SK-N-SH treated with all-trans-retinoic acid at 6 μM for 48 hours (cell line): ENCODE data around the gene DOCK9.

Experiments
- ATAC-seq: fragments of 200-7000 bp; cut with Tn5 transposase; 3 replicates; pipeline ENCODE4 v1.9.1; 2020; ENCODE audit warnings: mild to moderate bottlenecking, moderate library complexity
- ARNTL ChIP-seq: fragments of 450-650 bp; formaldehyde crosslinking; IDR thresholded peaks from 2 replicates; pipeline ENCODE4 v1.5.0; 2020; ENCODE audit warnings: low read depth, mild to moderate bottlenecking, moderate library complexity, borderline replicate concordance
- BACH2 ChIP-seq: fragments of 250-450 bp; sonication (Bioruptor Pico); IDR thresholded peaks from 2 replicates; pipeline ENCODE4 v1.9.0; 2021; ENCODE audit warnings: mild to moderate bottlenecking, borderline replicate concordance
- CSDC2 ChIP-seq: fragments of 250-450 bp; sonication (Bioruptor Pico); IDR thresholded peaks from 2 replicates; pipeline ENCODE4 v1.5.0; 2020; ENCODE audit warnings: mild to moderate bottlenecking, moderate library complexity
- ESRRG ChIP-seq: fragments of 250-450 bp; sonication (Bioruptor Pico); IDR thresholded peaks from 2 replicates; pipeline ENCODE4 v1.6.1; 2021; ENCODE audit warnings: mild to moderate bottlenecking
- GLIS3 ChIP-seq: fragments of 250-450 bp; sonication (Bioruptor Pico); IDR thresholded peaks from 2 replicates; pipeline ENCODE4 v1.5.0; 2020; ENCODE audit warnings: mild to moderate bottlenecking, moderate library complexity
- ISL1 ChIP-seq: fragments of 250-450 bp; sonication (Bioruptor Pico); IDR thresholded peaks from 2 replicates; pipeline ENCODE4 v2.1.2; 2022; ENCODE audit warnings: mild to moderate bottlenecking, moderate library complexity
- OSR1 ChIP-seq: fragments of 250-450 bp; sonication (Bioruptor Pico); IDR thresholded peaks from 2 replicates; pipeline ENCODE4 v1.8.0; 2022; ENCODE audit warnings: moderate library complexity, mild to moderate bottlenecking, inconsistent platforms
- PPARA ChIP-seq: fragments of 250-450 bp; sonication (Bioruptor Pico); IDR thresholded peaks from 2 replicates; pipeline ENCODE4 v1.5.0; 2020; ENCODE audit warnings: mild to moderate bottlenecking, borderline replicate concordance
- RARB ChIP-seq: fragments of 250-450 bp; sonication (Bioruptor Pico); IDR thresholded peaks from 2 replicates; pipeline ENCODE4 v1.8.0; 2021; ENCODE audit warnings: mild to moderate bottlenecking, moderate library complexity
- SNAI2 ChIP-seq: fragments of 250-450 bp; sonication (Bioruptor Pico); IDR thresholded peaks from 2 replicates; pipeline ENCODE4 v1.5.0; 2020; ENCODE audit warnings: mild to moderate bottlenecking, moderate library complexity
- TCF4 ChIP-seq: fragments of 250-450 bp; sonication (Bioruptor Pico); IDR thresholded peaks from 2 replicates; pipeline ENCODE4 v1.8.0; 2021; ENCODE audit warnings: mild to moderate bottlenecking, moderate library complexity, borderline replicate concordance
- TOX ChIP-seq: fragments of 250-450 bp; sonication (Bioruptor Pico); IDR thresholded peaks from 2 replicates; pipeline ENCODE4 v1.8.0; 2021; ENCODE audit warnings: mild to moderate bottlenecking, moderate library complexity, borderline replicate concordance
- ZC3H10 ChIP-seq: fragments of 250-450 bp; sonication (Bioruptor Pico); IDR thresholded peaks from 2 replicates; pipeline ENCODE4 v1.5.1; 2021; ENCODE audit warnings: mild to moderate bottlenecking, moderate library complexity
- ZFP3 ChIP-seq: fragments of 250-450 bp; sonication (Bioruptor Pico); IDR thresholded peaks from 2 replicates; pipeline ENCODE4 v1.5.0; 2020; ENCODE audit warnings: mild to moderate bottlenecking, moderate library complexity
- ZFP30 ChIP-seq: fragments of 450-650 bp; formaldehyde crosslinking; IDR thresholded peaks from 2 replicates; pipeline ENCODE4 v1.5.0; 2022; ENCODE audit warnings: mild to moderate bottlenecking, moderate library complexity
- ZNF565 ChIP-seq: fragments of 450-650 bp; formaldehyde crosslinking; conservative IDR thresholded peaks from 2 replicates; pipeline ENCODE4 v1.5.0; 2020; ENCODE audit warnings: low read depth, mild to moderate bottlenecking, moderate library complexity
- ZNF70 ChIP-seq: fragments of 450-650 bp; formaldehyde crosslinking; IDR thresholded peaks from 2 replicates; pipeline ENCODE4 v1.5.0; 2020; ENCODE audit warnings: mild to moderate bottlenecking, moderate library complexity
- ZNF8 ChIP-seq: fragments of 450-650 bp; formaldehyde crosslinking; IDR thresholded peaks from 2 replicates; pipeline ENCODE4 v1.5.0; 2020; ENCODE audit warnings: mild to moderate bottlenecking, moderate library complexity
- TF ChIP-seq, protein P1 (sequence below): fragments of 250-450 bp; sonication (Bioruptor Pico); IDR thresholded peaks from 2 replicates; pipeline ENCODE4 v1.5.1; 2020; ENCODE audit warnings: low read depth, mild to moderate bottlenecking, moderate library complexity
- TF ChIP-seq, protein P2 (sequence below): fragments of 250-450 bp; sonication (Bioruptor Pico); IDR thresholded peaks from 2 replicates; pipeline ENCODE4 v1.5.1; 2021; ENCODE audit warnings: mild to moderate bottlenecking, moderate library complexity
- TF ChIP-seq, protein P3 (sequence below): fragments of 250-450 bp; sonication (Bioruptor Pico); IDR thresholded peaks from 2 replicates; pipeline ENCODE4 v1.8.0; 2020; ENCODE audit warnings: mild to moderate bottlenecking, moderate library complexity, borderline replicate concordance
- TF ChIP-seq, protein P4 (sequence below): fragments of 250-450 bp; sonication (Bioruptor Pico); IDR thresholded peaks from 2 replicates; pipeline ENCODE4 v1.8.0; 2021; ENCODE audit warnings: low read depth, mild to moderate bottlenecking, moderate library complexity, borderline replicate concordance

The DOCK9 gene

GRCh38 chr13:98860491-98860890, 117.4 kb downstream of the DOCK9 start (continued):
- TF ChIP-seq, protein P1, sequence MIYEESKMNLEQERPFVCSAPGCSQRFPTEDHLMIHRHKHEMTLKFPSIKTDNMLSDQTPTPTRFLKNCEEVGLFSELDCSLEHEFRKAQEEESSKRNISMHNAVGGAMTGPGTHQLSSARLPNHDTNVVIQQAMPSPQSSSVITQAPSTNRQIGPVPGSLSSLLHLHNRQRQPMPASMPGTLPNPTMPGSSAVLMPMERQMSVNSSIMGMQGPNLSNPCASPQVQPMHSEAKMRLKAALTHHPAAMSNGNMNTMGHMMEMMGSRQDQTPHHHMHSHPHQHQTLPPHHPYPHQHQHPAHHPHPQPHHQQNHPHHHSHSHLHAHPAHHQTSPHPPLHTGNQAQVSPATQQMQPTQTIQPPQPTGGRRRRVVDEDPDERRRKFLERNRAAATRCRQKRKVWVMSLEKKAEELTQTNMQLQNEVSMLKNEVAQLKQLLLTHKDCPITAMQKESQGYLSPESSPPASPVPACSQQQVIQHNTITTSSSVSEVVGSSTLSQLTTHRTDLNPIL (CRISPR knock-in tag) = no peak
- TF ChIP-seq PPARA (CRISPR knock-in tag) = no peak
- TF ChIP-seq TOX = no peak
- TF ChIP-seq ARNTL (CRISPR knock-in tag) = no peak
- TF ChIP-seq ZNF565 = no peak
- TF ChIP-seq, protein P2, sequence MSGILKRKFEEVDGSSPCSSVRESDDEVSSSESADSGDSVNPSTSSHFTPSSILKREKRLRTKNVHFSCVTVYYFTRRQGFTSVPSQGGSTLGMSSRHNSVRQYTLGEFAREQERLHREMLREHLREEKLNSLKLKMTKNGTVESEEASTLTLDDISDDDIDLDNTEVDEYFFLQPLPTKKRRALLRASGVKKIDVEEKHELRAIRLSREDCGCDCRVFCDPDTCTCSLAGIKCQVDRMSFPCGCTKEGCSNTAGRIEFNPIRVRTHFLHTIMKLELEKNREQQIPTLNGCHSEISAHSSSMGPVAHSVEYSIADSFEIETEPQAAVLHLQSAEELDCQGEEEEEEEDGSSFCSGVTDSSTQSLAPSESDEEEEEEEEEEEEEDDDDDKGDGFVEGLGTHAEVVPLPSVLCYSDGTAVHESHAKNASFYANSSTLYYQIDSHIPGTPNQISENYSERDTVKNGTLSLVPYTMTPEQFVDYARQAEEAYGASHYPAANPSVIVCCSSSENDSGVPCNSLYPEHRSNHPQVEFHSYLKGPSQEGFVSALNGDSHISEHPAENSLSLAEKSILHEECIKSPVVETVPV = no peak
- TF ChIP-seq, all 23 proteins: peak for 0

- TF ChIP-seq, protein P1 (CRISPR knock-in tag) = no peak
- no peak for ATAC-seq
Observed at GRCh38 chr13:98858191-98858590, 119.7 kb downstream of the DOCK9 start.

DNA sequence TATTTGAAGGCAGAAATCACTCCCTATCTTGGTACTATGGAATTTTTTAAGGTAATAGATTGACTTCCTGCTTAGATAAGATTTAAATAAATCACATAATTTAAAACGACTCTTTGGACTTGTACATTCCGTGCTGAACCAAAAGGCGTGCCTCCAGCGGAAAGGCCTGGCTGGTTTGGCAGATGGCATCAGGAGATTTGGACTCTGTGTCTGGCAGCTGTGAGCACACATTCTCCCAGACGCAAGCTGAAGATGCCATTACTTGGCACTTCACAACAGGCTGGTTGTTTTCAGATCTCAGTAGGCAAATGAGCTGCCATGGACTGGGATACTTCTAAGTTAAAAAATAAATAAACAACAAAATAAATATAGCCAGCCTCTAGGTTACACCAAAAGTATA, 120.9 kb downstream of the DOCK9 start:
- TF ChIP-seq, protein P3, sequence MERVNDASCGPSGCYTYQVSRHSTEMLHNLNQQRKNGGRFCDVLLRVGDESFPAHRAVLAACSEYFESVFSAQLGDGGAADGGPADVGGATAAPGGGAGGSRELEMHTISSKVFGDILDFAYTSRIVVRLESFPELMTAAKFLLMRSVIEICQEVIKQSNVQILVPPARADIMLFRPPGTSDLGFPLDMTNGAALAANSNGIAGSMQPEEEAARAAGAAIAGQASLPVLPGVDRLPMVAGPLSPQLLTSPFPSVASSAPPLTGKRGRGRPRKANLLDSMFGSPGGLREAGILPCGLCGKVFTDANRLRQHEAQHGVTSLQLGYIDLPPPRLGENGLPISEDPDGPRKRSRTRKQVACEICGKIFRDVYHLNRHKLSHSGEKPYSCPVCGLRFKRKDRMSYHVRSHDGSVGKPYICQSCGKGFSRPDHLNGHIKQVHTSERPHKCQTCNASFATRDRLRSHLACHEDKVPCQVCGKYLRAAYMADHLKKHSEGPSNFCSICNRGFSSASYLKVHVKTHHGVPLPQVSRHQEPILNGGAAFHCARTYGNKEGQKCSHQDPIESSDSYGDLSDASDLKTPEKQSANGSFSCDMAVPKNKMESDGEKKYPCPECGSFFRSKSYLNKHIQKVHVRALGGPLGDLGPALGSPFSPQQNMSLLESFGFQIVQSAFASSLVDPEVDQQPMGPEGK = no peak
- TF ChIP-seq RARB (CRISPR knock-in tag) = no peak
- TF ChIP-seq ZFP3 (CRISPR knock-in tag) = no peak
- TF ChIP-seq OSR1 (CRISPR knock-in tag) = no peak
- TF ChIP-seq, protein P4, sequence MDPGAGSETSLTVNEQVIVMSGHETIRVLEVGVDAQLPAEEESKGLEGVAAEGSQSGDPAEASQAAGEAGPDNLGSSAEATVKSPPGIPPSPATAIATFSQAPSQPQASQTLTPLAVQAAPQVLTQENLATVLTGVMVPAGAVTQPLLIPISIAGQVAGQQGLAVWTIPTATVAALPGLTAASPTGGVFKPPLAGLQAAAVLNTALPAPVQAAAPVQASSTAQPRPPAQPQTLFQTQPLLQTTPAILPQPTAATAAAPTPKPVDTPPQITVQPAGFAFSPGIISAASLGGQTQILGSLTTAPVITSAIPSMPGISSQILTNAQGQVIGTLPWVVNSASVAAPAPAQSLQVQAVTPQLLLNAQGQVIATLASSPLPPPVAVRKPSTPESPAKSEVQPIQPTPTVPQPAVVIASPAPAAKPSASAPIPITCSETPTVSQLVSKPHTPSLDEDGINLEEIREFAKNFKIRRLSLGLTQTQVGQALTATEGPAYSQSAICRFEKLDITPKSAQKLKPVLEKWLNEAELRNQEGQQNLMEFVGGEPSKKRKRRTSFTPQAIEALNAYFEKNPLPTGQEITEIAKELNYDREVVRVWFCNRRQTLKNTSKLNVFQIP (CRISPR knock-in tag) = no peak
- TF ChIP-seq ZNF8 (CRISPR knock-in tag) = no peak
- no peak for TF ChIP-seq ARNTL (CRISPR knock-in tag)
- TF ChIP-seq, protein P2 = no peak
- no peak for TF ChIP-seq CSDC2 (CRISPR knock-in tag)
- no peak for TF ChIP-seq PPARA (CRISPR knock-in tag)
- no peak for TF ChIP-seq ESRRG (CRISPR knock-in tag)
- no peak for TF ChIP-seq TCF4 (CRISPR knock-in tag)
- no peak for TF ChIP-seq SNAI2
- no peak for TF ChIP-seq ZC3H10 (CRISPR knock-in tag)
- no peak for TF ChIP-seq ZFP30
- ATAC-seq = no peak

DNA sequence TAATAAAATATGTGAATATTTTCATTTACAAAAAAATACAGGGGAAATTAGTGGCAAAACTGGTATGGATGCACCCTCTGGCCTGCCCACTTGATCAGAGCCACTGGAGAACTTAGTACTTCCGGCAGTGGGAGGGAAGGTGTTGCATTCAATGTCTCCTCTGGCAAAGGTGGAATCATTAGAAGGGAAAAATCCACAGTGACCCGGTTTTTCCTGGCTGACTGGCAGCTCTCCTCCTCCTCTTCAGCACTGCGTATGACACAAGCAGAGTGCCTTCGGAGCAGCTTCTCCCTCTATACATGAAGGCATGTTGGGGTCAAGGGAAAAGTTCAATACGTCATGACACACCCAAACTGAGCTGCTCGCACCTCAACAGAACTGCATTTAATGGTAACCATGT, 123.4 kb downstream of the DOCK9 start:
- TF ChIP-seq ESRRG (CRISPR knock-in tag) (no peak), ZNF70 (CRISPR knock-in tag) (no peak), BACH2 (CRISPR knock-in tag) (no peak), ZNF565 (no peak), CSDC2 (CRISPR knock-in tag) (no peak), RARB (CRISPR knock-in tag) (no peak), ZC3H10 (CRISPR knock-in tag) (no peak), ZNF8 (CRISPR knock-in tag) (no peak), TCF4 (CRISPR knock-in tag) (no peak), PPARA (CRISPR knock-in tag) (no peak), SNAI2 (no peak), ISL1 (no peak), ZFP3 (CRISPR knock-in tag) (no peak), ARNTL (CRISPR knock-in tag) (no peak), OSR1 (CRISPR knock-in tag) (no peak), GLIS3 (CRISPR knock-in tag) (no peak), TOX (no peak)
- TF ChIP-seq, protein P4 (CRISPR knock-in tag) = no peak
- TF ChIP-seq, protein P2 = no peak
- ATAC-seq = no peak
